ENCODE data around the gene KCTD21. TPM values are rescaled to one million over a fixed set of nuclear protein-coding genes. Genes with fewer than 3 reads are reported as not detected.

Gene KCTD21
- total and polyA plus RNA-seq, 10 of the 15 experiments (the other 5 are each of a cell fraction or from before 2014, with no cell fraction given) = 0.63 to 5.4 (median 3.6) TPM

DNA sequence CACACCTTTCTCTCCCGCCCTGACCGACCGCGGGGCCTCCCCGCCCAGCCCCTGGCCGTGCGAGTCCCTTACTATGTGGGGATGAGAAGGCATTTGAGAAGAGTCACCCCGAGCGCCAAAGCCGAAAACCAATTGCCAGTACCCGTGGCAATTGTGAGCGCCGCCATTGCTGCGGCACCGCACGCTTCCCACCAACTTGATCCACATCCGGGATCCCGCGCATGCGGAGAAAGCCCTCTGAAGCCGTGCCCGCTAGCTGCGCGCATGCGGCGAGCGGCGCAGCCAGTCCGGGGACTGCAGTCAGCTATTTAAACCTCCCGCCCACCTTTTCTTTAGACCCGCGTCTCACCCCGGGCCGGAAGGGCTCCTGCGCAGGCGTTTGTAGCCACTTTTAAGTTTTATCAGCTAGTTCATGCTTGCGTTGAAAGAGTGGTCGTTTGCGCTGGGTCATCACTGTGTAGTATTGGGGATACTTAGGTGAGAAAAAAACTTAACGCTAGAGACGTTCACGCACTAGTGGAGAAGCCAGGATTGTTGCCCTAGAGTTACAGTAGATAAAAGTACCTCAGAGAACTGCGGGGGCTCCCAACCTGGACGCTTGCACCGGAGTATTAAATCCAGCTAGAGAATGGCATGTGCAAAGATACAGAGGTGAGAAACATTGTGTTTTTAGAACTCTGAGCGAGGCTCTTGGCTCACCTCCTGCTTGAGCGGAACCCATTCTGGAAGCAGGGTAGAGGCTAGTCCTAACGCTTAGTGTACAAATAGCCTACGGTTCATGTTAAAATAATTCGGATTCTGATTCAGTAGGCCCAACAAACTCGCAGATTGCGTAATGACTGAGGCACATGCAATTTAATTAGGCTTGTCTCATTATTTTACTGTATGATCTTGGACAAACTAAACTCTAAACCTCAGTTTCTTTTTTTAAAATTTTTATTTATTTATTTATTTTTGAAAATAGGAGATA, 48.7 kb downstream of the KCTD21 start, which contains the start of gene ALG8 (continued):
- TF ChIP-seq, protein P1, sequence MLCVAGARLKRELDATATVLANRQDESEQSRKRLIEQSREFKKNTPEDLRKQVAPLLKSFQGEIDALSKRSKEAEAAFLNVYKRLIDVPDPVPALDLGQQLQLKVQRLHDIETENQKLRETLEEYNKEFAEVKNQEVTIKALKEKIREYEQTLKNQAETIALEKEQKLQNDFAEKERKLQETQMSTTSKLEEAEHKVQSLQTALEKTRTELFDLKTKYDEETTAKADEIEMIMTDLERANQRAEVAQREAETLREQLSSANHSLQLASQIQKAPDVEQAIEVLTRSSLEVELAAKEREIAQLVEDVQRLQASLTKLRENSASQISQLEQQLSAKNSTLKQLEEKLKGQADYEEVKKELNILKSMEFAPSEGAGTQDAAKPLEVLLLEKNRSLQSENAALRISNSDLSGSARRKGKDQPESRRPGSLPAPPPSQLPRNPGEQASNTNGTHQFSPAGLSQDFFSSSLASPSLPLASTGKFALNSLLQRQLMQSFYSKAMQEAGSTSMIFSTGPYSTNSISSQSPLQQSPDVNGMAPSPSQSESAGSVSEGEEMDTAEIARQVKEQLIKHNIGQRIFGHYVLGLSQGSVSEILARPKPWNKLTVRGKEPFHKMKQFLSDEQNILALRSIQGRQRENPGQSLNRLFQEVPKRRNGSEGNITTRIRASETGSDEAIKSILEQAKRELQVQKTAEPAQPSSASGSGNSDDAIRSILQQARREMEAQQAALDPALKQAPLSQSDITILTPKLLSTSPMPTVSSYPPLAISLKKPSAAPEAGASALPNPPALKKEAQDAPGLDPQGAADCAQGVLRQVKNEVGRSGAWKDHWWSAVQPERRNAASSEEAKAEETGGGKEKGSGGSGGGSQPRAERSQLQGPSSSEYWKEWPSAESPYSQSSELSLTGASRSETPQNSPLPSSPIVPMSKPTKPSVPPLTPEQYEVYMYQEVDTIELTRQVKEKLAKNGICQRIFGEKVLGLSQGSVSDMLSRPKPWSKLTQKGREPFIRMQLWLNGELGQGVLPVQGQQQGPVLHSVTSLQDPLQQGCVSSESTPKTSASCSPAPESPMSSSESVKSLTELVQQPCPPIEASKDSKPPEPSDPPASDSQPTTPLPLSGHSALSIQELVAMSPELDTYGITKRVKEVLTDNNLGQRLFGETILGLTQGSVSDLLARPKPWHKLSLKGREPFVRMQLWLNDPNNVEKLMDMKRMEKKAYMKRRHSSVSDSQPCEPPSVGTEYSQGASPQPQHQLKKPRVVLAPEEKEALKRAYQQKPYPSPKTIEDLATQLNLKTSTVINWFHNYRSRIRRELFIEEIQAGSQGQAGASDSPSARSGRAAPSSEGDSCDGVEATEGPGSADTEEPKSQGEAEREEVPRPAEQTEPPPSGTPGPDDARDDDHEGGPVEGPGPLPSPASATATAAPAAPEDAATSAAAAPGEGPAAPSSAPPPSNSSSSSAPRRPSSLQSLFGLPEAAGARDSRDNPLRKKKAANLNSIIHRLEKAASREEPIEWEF (IDR thresholded peaks at IDR 0.05; ENCODE audit: insufficient replicate concordance, low read depth, low read length) = no peak
- TF ChIP-seq, protein P2, sequence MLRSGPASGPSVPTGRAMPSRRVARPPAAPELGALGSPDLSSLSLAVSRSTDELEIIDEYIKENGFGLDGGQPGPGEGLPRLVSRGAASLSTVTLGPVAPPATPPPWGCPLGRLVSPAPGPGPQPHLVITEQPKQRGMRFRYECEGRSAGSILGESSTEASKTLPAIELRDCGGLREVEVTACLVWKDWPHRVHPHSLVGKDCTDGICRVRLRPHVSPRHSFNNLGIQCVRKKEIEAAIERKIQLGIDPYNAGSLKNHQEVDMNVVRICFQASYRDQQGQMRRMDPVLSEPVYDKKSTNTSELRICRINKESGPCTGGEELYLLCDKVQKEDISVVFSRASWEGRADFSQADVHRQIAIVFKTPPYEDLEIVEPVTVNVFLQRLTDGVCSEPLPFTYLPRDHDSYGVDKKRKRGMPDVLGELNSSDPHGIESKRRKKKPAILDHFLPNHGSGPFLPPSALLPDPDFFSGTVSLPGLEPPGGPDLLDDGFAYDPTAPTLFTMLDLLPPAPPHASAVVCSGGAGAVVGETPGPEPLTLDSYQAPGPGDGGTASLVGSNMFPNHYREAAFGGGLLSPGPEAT (IDR thresholded peaks at IDR 0.05; ENCODE audit: low read depth) = peak; percentile 74
- TF ChIP-seq POLR2AphosphoS2 (IDR thresholded peaks at IDR 0.05; ENCODE audit: low read depth, low read length) = peak; percentile 73; the same call in 1 of the 2 replicates
- TF ChIP-seq, protein P3, sequence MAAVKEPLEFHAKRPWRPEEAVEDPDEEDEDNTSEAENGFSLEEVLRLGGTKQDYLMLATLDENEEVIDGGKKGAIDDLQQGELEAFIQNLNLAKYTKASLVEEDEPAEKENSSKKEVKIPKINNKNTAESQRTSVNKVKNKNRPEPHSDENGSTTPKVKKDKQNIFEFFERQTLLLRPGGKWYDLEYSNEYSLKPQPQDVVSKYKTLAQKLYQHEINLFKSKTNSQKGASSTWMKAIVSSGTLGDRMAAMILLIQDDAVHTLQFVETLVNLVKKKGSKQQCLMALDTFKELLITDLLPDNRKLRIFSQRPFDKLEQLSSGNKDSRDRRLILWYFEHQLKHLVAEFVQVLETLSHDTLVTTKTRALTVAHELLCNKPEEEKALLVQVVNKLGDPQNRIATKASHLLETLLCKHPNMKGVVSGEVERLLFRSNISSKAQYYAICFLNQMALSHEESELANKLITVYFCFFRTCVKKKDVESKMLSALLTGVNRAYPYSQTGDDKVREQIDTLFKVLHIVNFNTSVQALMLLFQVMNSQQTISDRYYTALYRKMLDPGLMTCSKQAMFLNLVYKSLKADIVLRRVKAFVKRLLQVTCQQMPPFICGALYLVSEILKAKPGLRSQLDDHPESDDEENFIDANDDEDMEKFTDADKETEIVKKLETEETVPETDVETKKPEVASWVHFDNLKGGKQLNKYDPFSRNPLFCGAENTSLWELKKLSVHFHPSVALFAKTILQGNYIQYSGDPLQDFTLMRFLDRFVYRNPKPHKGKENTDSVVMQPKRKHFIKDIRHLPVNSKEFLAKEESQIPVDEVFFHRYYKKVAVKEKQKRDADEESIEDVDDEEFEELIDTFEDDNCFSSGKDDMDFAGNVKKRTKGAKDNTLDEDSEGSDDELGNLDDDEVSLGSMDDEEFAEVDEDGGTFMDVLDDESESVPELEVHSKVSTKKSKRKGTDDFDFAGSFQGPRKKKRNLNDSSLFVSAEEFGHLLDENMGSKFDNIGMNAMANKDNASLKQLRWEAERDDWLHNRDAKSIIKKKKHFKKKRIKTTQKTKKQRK (IDR thresholded peaks at IDR 0.05; ENCODE audit: low read depth, low read length) = no peak
- TF ChIP-seq HDAC2 (IDR thresholded peaks at IDR 0.05) = no peak
- peak; percentile 50 for TF ChIP-seq SIX5 (IDR thresholded peaks at IDR 0.05; ENCODE audit: low read depth, low read length, severe bottlenecking)
- TF ChIP-seq, protein P4, sequence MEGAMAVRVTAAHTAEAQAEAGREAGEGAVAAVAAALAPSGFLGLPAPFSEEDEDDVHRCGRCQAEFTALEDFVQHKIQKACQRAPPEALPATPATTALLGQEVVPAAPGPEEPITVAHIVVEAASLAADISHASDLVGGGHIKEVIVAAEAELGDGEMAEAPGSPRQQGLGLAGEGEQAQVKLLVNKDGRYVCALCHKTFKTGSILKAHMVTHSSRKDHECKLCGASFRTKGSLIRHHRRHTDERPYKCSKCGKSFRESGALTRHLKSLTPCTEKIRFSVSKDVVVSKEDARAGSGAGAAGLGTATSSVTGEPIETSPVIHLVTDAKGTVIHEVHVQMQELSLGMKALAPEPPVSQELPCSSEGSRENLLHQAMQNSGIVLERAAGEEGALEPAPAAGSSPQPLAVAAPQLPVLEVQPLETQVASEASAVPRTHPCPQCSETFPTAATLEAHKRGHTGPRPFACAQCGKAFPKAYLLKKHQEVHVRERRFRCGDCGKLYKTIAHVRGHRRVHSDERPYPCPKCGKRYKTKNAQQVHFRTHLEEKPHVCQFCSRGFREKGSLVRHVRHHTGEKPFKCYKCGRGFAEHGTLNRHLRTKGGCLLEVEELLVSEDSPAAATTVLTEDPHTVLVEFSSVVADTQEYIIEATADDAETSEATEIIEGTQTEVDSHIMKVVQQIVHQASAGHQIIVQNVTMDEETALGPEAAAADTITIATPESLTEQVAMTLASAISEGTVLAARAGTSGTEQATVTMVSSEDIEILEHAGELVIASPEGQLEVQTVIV (IDR thresholded peaks at IDR 0.05; ENCODE audit: borderline replicate concordance, partially characterized antibody) = peak; percentile 65
- peak; percentile 85 for TF ChIP-seq GABPA (IDR thresholded peaks at IDR 0.05; ENCODE audit: low read depth)
- TF ChIP-seq, protein P5, sequence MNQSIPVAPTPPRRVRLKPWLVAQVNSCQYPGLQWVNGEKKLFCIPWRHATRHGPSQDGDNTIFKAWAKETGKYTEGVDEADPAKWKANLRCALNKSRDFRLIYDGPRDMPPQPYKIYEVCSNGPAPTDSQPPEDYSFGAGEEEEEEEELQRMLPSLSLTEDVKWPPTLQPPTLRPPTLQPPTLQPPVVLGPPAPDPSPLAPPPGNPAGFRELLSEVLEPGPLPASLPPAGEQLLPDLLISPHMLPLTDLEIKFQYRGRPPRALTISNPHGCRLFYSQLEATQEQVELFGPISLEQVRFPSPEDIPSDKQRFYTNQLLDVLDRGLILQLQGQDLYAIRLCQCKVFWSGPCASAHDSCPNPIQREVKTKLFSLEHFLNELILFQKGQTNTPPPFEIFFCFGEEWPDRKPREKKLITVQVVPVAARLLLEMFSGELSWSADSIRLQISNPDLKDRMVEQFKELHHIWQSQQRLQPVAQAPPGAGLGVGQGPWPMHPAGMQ (IDR thresholded peaks at IDR 0.05; ENCODE audit: borderline replicate concordance) = no peak
- no peak for TF ChIP-seq SMAD1 (IDR thresholded peaks at IDR 0.05; ENCODE audit: low read depth, partially characterized antibody)
- peak; percentile 85 for TF ChIP-seq MYC (IDR thresholded peaks at IDR 0.05; ENCODE audit: insufficient read depth, insufficient read length, insufficient replicate concordance, low read length, severe bottlenecking)

Data from GM12878 (cell line).